Liver (tissue), 3 donors: ENCODE results near the gene INPP5B.
"Not testable (repeated sequence)": the region's sequence is repeated elsewhere in the genome, so short reads cannot be mapped to it uniquely, and the experiment has no call there.

Experiments
- EGR1 ChIP-seq, 2 donors: IDR thresholded peaks; 2 replicates each; pipeline ENCODE4 v1.6.1; 2016 to 2018; ENCODE audit warnings: antibody characterized with exemption in 2 of 2, low read depth in 2 of 2
- FOXA1 ChIP-seq: IDR thresholded peaks from 2 replicates; pipeline ENCODE4 v1.6.1; 2016; ENCODE audit warnings: antibody characterized with exemption
- NR2F2 ChIP-seq: IDR thresholded peaks from 2 replicates; pipeline ENCODE4 v1.6.1; 2016; ENCODE audit warnings: antibody characterized with exemption
- RAD21 ChIP-seq, 2 donors: IDR thresholded peaks; 2 replicates each; pipeline ENCODE4 v1.6.1; 2016; ENCODE audit warnings: antibody characterized with exemption in 2 of 2, mild to moderate bottlenecking in 2 of 2
- RXRA ChIP-seq, 2 donors: IDR thresholded peaks; 2 replicates each; pipeline ENCODE4 v1.6.1; 2017 to 2018; ENCODE audit warnings: antibody characterized with exemption in 2 of 2, mild to moderate bottlenecking in 1 of 2
- SP1 ChIP-seq: IDR thresholded peaks from 2 replicates; pipeline ENCODE4 v1.6.1; 2018; ENCODE audit warnings: antibody characterized with exemption, mild to moderate bottlenecking
- TAF1 ChIP-seq: conservative IDR thresholded peaks from 2 replicates; pipeline ENCODE4 v1.6.1; 2016; ENCODE audit warnings: antibody characterized with exemption, mild to moderate bottlenecking
- TF ChIP-seq, protein P1 (sequence below): fragments of 150-350 bp; IDR thresholded peaks from 2 replicates; pipeline ENCODE4 v1.5.1; 2017; ENCODE audit warnings: improper control_type of control experiment, low read depth, low read length; ENCODE audit not compliant: missing input control
- TF ChIP-seq, protein P2 (sequence below): IDR thresholded peaks from 2 replicates; pipeline ENCODE4 v1.6.1; 2016; ENCODE audit warnings: antibody characterized with exemption, mild to moderate bottlenecking
- TF ChIP-seq, protein P3 (sequence below): IDR thresholded peaks from 2 replicates; pipeline ENCODE4 v1.6.1; 2016; ENCODE audit warnings: antibody characterized with exemption
- donor health status: healthy.
- donor health status: healthy.

DNA sequence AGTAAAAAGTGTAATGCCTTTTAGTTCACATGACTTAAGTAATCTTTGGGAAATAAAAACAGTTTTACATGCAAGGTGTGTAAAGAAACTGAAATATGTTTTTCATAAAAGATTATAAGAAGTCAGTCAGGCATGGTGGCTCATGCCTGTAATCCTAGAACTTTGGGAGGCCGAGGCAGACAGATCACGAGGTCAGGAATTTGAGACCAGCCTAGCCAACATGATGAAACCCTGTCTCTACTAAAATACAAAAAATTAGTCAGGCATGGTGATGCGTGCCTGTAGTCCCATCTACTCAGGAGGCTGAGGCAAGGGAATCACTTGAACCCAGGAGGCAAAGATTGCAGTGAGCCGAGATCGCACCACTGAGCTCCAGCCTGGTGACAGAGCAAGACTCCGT lies 42.9 kb downstream of the INPP5B start:
- TF ChIP-seq, protein P1, sequence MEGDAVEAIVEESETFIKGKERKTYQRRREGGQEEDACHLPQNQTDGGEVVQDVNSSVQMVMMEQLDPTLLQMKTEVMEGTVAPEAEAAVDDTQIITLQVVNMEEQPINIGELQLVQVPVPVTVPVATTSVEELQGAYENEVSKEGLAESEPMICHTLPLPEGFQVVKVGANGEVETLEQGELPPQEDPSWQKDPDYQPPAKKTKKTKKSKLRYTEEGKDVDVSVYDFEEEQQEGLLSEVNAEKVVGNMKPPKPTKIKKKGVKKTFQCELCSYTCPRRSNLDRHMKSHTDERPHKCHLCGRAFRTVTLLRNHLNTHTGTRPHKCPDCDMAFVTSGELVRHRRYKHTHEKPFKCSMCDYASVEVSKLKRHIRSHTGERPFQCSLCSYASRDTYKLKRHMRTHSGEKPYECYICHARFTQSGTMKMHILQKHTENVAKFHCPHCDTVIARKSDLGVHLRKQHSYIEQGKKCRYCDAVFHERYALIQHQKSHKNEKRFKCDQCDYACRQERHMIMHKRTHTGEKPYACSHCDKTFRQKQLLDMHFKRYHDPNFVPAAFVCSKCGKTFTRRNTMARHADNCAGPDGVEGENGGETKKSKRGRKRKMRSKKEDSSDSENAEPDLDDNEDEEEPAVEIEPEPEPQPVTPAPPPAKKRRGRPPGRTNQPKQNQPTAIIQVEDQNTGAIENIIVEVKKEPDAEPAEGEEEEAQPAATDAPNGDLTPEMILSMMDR, result not testable (repeated sequence)
- TF ChIP-seq, protein P2, sequence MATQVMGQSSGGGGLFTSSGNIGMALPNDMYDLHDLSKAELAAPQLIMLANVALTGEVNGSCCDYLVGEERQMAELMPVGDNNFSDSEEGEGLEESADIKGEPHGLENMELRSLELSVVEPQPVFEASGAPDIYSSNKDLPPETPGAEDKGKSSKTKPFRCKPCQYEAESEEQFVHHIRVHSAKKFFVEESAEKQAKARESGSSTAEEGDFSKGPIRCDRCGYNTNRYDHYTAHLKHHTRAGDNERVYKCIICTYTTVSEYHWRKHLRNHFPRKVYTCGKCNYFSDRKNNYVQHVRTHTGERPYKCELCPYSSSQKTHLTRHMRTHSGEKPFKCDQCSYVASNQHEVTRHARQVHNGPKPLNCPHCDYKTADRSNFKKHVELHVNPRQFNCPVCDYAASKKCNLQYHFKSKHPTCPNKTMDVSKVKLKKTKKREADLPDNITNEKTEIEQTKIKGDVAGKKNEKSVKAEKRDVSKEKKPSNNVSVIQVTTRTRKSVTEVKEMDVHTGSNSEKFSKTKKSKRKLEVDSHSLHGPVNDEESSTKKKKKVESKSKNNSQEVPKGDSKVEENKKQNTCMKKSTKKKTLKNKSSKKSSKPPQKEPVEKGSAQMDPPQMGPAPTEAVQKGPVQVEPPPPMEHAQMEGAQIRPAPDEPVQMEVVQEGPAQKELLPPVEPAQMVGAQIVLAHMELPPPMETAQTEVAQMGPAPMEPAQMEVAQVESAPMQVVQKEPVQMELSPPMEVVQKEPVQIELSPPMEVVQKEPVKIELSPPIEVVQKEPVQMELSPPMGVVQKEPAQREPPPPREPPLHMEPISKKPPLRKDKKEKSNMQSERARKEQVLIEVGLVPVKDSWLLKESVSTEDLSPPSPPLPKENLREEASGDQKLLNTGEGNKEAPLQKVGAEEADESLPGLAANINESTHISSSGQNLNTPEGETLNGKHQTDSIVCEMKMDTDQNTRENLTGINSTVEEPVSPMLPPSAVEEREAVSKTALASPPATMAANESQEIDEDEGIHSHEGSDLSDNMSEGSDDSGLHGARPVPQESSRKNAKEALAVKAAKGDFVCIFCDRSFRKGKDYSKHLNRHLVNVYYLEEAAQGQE, result not testable (repeated sequence)
- TF ChIP-seq TAF1; FOXA1; RAD21 (IDR thresholded peaks at IDR 0.05); SP1; NR2F2; EGR1 (IDR thresholded peaks at IDR 0.05; ENCODE audit: low read depth in 2 of 2); RXRA (IDR thresholded peaks at IDR 0.05): not testable (repeated sequence)
- TF ChIP-seq, protein P3, sequence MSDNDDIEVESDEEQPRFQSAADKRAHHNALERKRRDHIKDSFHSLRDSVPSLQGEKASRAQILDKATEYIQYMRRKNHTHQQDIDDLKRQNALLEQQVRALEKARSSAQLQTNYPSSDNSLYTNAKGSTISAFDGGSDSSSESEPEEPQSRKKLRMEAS, result not testable (repeated sequence)
